ENCODE measurements around the gene CKM. TPM values are rescaled to one million over a fixed set of nuclear protein-coding genes. Genes with fewer than 3 reads are reported as not detected.

The CKM gene
- total RNA-seq, 3 donors from 2014 or later: not detected

- Histone ChIP-seq H3K9me3 (peaks cover 0 to 9% of the 10 kb centered on the region in 2 donors), H3K36me3 (peaks cover 4% of the 10 kb centered on the region), H3K4me1 (no peaks in the 10 kb centered on the region), H3K27me3 (no peaks in the 10 kb centered on the region), H3K27ac (no peak overlapping the region), H3K4me3 (no peak overlapping the region)
- no peak for TF ChIP-seq POLR2A (IDR thresholded peaks at IDR 0.05)
- intact Hi-C loops (cut with DNase I; ENCODE audit: low total_unique reads): no loop called here
- no peak for DNase-seq (ENCODE audit: low spot score in 2 of 2)
These were observed 26.8 kb downstream of the CKM start for GRCh38 chr19:45295873-45296272.

- TF ChIP-seq CTCF (IDR thresholded peaks at IDR 0.05): no peak
- TF ChIP-seq POLR2AphosphoS5 (IDR thresholded peaks at IDR 0.05): no peak
- no peak for TF ChIP-seq POLR2A (IDR thresholded peaks at IDR 0.05)
- no peaks in the 10 kb centered on the region for H3K27me3 ChIP-seq
- intact Hi-C loops (cut with DNase I; ENCODE audit: low total_unique reads): no loop called here
- H3K9me3 ChIP-seq: peaks cover 0 to 9% of the 10 kb centered on the region in 2 donors
- H3K4me1 ChIP-seq: no peaks in the 10 kb centered on the region
- peak in 1 of 2 donors; percentile 67 for DNase-seq (ENCODE audit: low spot score in 2 of 2)
- H3K36me3 ChIP-seq: peaks cover 4% of the 10 kb centered on the region
- H3K27ac ChIP-seq: peak overlapping the region; percentile 77 to 81
- H3K4me3 ChIP-seq: peak overlapping the region in 1 of 3 donors; percentile 17
These were observed 28.2 kb downstream of the CKM start for GRCh38 chr19:45294291-45295029.

GRCh38 chr19:45293682-45294081, 29.0 kb downstream of the CKM start:
- H3K4me1 ChIP-seq: no peaks in the 10 kb centered on the region
- H3K27me3 ChIP-seq: no peaks in the 10 kb centered on the region
- H3K9me3 ChIP-seq: peaks cover 0 to 9% of the 10 kb centered on the region in 2 donors
- intact Hi-C loops (cut with DNase I; ENCODE audit: low total_unique reads): no loop called here
- H3K27ac ChIP-seq: peak overlapping the region; percentile 77 to 81
- DNase-seq (ENCODE audit: low spot score in 2 of 2): no peak
- H3K4me3 ChIP-seq: no peak overlapping the region
- H3K36me3 ChIP-seq: no peaks in the 10 kb centered on the region
- no peak for TF ChIP-seq POLR2A (IDR thresholded peaks at IDR 0.05)

GRCh38 chr19:45291834-45292233, 30.8 kb downstream of the CKM start:
- intact Hi-C loops (cut with DNase I; ENCODE audit: low total_unique reads): no loop called here
- no peaks in the 10 kb centered on the region for H3K4me1 ChIP-seq

GRCh38 chr19:45290381-45290931, 32.2 kb downstream of the CKM start:
- no peak overlapping the region for H3K4me3 ChIP-seq
- DNase-seq (ENCODE audit: low spot score in 2 of 2): no peak
- peaks cover 6% of the 10 kb centered on the region for H3K36me3 ChIP-seq
- intact Hi-C loops (cut with DNase I; ENCODE audit: low total_unique reads): no loop called here
- no peaks in the 10 kb centered on the region for H3K4me1 ChIP-seq
- peaks cover 0 to 9% of the 10 kb centered on the region in 2 donors for H3K9me3 ChIP-seq
- H3K27ac ChIP-seq: no peak overlapping the region
- H3K27me3 ChIP-seq: no peaks in the 10 kb centered on the region
- TF ChIP-seq POLR2A (IDR thresholded peaks at IDR 0.05): no peak
- no peak for TF ChIP-seq POLR2AphosphoS5 (IDR thresholded peaks at IDR 0.05)
- no peak for TF ChIP-seq CTCF (IDR thresholded peaks at IDR 0.05)

More at GRCh38 chr19:45291834-45292233, 30.8 kb downstream of the CKM start:
- Histone ChIP-seq H3K9me3 (peaks cover 0 to 9% of the 10 kb centered on the region in 2 donors), H3K36me3 (peaks cover 6% of the 10 kb centered on the region), H3K4me3 (no peak overlapping the region), H3K27ac (no peak overlapping the region), H3K27me3 (no peaks in the 10 kb centered on the region)
- TF ChIP-seq CTCF (IDR thresholded peaks at IDR 0.05) (no peak), POLR2A (IDR thresholded peaks at IDR 0.05) (no peak), POLR2AphosphoS5 (IDR thresholded peaks at IDR 0.05) (no peak)
- no peak for DNase-seq (ENCODE audit: low spot score in 2 of 2)

- Histone ChIP-seq H3K9me3 (no peaks in the 10 kb centered on the region), H3K27me3 (no peaks in the 10 kb centered on the region), H3K4me3 (no peak overlapping the region), H3K36me3 (peaks cover 6% of the 10 kb centered on the region), H3K27ac (no peak overlapping the region), H3K4me1 (no peaks in the 10 kb centered on the region)
- intact Hi-C loops (cut with DNase I; ENCODE audit: low total_unique reads): no loop called here
- no peak for DNase-seq (ENCODE audit: low spot score in 2 of 2)
- no peak for TF ChIP-seq POLR2AphosphoS5 (IDR thresholded peaks at IDR 0.05)
- TF ChIP-seq CTCF (IDR thresholded peaks at IDR 0.05): no peak
- TF ChIP-seq POLR2A (IDR thresholded peaks at IDR 0.05): no peak
These were observed 39.1 kb downstream of the CKM start for GRCh38 chr19:45283443-45284033.
